ENCODE data around the gene UBQLN4.

UBQLN4 gene

GRCh38 chr1:156019946-156020292 is 33.7 kb downstream of the UBQLN4 start:
- DNase-seq (ENCODE audit: low read depth in 3 of 3): no peak

GRCh38 chr1:156014829-156015228 is 38.8 kb downstream of the UBQLN4 start:
- DNase-seq (ENCODE audit: low read depth in 3 of 3): no peak

DNA sequence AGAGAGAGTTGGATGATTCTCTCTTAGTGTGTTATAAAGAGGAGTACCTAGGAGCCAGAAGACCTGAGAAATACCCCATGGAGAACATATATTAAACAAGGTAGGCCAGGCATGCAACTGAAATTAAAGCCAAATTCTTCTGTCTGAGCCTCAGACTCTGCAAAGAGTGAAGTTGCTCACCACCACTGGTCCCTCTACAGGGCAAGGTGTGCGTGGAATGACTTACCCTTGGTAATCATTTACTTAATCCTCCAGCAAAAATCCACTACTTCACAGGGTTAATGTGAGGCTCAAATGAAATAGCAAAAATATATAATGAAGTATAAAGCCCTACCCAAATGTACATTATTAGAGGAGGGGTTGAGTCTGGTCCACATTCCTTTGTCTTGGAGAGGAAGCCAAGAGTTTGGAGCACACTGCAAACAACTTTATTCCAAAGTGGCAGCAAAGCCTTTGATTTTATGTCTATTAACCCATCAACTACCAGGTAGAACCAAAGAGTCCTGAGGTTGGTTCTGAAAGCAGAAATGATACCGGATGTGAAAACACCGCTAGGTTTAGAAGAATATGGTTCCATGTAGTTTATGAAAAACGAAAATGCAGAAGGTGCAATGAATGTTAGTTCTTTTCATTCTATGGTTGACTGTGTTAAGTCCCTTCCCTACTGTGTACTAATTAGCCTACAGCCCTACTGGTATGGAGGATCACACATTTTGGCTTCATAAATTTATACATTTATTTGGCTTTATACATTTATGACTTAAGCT is 41.4 kb downstream of the UBQLN4 start:
- DNase-seq (ENCODE audit: low read depth in 3 of 3): no peak

- no peak for DNase-seq (ENCODE audit: low read depth in 3 of 3)
Observed at GRCh38 chr1:156009404-156009803, 44.2 kb downstream of the UBQLN4 start.

GRCh38 chr1:156006666-156007376 is 46.8 kb downstream of the UBQLN4 start:
- no peak for DNase-seq (ENCODE audit: low read depth in 3 of 3)

DNA sequence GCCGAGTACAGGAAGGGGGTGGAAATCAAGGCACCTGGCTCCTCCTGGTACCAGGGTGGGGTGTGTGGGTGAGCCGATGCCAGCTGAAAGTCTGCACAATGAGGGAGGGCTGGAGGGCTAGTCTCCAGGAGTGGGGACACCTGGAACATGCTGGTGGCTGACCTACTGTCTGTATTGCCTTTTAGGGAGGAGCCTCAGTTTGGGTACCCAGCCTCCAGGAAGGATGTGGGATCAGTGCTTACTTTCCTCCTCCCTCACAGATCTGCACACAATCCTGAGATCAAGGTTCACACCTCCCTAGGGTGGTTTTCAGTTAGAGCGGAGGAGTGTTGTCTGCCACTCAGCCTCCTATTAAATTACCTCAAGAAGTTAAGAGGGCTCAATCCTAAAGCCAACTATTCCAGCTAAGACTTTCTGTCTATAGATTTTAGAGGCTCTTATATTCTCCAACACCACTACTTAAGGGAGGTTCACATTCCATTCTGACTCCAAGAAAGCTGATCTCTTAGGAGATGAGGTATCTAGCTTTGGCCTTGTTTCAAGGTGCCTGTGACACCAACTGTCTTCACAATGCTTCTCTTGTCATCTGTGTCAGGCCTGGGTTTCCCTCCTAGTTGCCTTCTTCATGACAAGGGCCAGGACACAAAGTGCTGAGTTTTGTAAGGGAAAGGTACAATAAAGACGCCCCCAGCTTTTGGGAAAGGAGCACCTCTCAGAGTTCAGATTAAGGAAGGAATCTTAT is 48.6 kb downstream of the UBQLN4 start:
- no peak for DNase-seq (ENCODE audit: low read depth in 3 of 3)

DNA sequence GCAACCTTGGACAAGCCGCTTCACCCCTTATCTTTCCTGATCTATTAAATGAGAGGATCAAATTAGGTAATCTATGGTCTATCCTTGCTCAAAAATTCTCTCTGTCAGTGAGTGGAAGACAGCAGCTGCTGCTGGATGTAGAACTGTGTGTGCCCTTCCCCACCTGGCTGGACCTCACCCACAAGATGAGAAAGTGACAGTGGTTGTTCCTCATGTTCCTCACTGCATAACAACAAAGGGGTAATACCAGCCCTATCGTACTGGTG is 49.7 kb downstream of the UBQLN4 start:
- no peak for DNase-seq (ENCODE audit: low read depth in 3 of 3)

GRCh38 chr1:156002188-156002911 is 51.2 kb downstream of the UBQLN4 start:
- DNase-seq (ENCODE audit: low read depth in 3 of 3): no peak

DNA sequence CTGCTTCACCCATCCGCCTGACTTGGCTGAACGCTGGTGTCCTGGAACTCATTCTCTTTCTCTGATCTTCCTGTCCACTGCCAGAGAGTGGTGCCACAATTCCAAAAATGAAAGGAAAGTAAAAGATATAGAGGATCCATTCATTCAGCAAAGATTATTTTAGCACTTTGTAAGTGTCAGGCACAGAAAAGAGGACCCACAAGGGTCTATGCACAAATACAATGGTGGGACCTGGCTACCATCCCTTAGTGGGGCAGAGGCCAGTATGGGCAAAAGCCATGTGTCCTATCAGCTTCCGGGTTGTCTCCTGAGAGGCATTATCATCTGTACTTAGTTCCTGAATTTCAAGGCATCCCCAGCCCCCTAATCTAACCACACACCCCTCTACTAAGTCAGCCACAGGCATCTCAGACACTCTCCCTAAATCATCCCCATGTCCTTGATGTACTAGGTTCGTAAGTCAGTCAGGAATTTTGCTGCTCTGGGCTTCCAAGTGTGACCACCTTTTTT is 51.9 kb downstream of the UBQLN4 start:
- DNase-seq (ENCODE audit: low read depth in 3 of 3): no peak

DNA sequence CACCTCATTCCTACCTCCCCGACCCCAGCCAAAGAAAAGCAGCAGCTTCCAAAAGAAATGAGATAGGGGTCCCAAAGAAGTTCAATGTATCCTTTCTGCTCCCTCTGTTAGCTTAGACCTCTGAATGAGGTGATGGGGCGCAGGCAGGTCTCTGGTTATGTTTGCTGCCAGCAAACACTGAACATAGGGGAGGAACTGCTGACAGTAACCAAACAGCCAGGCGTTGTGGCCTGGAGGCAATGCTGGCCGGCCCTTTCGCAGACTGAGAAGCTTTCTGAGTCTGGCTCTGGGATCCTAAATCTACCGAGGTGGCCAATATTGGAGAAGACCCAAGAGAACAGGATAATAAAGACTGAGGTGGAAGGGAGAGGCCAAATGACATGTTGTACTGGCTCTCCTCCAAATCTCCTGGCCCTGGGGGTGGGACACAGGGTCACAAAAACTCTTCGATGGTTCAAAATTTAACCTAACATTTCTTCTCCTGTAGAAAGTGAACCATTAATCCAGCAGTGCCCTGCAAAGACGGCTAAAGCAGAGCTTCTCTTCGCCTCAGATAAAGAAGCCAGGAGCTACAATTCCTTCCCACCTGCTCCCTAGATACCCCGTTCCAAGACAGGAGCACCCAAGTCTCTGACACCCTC is 52.5 kb downstream of the UBQLN4 start:
- DNase-seq (ENCODE audit: low read depth in 3 of 3): no peak

- no peak for DNase-seq (ENCODE audit: low read depth in 3 of 3)
Observed at GRCh38 chr1:155999964-156000363, 53.6 kb downstream of the UBQLN4 start.

DNA sequence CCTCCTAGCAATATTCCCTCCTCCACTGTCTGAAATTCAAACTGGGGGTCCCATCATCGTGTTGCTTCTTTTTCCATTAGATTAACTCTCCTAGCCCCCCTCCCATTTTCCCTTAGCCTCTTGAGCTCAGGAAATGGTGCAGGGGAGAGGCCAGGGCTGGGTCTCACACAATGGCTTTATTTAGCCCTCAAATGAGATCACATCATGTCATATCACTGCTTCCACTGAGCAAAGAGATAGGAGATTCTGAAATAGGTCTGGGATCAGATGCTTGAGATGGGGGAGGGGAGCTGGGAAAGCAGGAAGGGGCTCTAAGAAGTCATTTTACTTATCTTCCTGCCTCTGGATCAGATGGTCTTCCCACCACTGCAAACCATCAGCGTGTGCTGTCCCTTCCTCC is 57.4 kb downstream of the UBQLN4 start:
- DNase-seq (ENCODE audit: low read depth in 3 of 3): no peak

DNA sequence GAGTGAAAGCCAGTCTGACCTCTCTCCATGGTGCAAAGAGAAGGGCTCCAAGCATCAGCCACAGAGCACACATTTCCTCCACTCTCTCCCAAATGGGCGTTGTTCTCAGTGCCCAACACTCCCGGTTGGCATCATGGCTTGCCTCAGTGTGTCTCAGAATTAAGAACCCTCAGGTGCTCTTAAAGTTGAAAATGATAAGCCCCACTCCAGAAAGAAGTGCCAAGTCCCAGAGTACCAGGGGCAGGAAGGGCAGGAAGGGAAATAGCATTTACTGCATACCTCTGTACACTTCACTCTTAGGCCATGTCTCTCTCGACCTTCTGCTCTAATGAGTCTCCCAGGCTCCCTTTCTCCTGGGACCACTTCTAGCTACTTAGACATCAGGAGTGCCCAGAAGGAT is 60.0 kb downstream of the UBQLN4 start:
- no peak for DNase-seq (ENCODE audit: low read depth in 3 of 3)

DNA sequence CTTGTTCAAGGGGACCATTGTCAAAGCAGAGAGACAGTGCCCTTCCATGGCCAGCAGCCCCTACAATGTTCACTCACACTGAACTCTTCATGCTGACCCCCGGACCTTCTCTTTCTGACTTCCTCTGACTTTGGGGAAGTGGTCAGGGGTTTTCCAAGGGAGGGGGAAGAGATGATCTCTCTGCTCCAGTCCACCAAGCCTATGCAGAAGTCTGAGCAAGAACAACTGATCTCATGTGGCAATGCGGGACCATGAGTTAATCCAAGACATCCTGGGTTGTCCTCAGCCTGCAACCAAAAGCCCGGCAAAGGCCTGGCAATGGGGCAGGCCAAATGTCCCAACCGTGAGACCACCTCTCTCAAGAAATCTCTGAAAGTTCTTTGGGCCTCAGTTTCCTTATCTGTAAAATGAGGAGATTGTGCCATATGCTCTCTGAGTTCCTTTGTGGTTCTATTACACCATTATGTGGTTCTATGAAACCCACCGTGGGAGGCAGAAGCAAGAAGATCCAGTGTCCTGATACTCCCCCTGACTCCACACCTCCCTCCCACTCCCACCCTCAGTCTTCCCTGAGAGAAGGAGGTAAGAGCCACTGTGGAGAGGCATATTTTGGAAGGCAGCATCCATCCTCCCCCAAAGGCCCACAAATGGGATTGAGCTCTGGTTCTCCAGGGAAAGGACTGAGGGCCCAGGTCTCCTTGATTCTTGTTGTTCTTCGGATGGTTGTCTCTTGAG is 63.4 kb downstream of the UBQLN4 start:
- DNase-seq (ENCODE audit: low read depth in 3 of 3): no peak

DNA sequence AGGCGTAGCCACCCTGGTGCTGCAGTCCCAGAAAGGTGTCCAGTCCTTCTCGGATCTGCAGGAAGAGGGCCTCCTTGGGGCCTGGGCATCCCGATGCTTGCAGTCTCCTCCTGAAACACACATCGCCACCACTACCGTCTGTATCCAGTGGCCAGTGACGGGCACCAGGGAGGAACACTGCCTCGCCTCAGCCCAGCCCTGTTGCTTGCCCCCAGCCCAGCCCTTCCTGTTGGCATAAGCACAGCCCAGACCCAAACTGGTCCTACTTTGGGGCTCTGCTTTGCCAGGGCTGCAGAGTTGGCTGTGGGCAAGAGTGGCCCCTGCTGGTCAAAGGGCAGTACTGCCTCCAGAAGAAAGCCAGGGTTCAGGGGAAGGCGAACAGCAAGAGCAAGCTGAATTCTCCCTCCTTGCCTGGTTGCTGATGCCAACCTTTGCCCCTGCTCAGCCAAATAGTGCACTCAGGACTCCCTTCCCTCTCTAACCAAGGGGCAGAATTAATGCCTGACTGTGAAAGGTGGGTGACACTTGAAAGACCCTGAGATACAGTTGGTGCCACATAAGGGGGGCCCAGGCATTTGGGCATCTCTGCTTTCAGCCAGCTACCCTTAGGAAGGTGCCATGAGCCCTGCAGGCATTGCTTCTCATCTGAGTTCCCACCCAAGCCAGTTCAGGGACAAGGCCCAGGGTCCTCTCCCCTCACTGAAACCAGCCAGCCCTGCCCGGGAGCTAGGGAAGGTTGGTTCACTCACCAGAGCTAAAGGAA is 64.2 kb downstream of the UBQLN4 start:
- DNase-seq (ENCODE audit: low read depth in 3 of 3): peak; percentile 53 to 65 (median 64)

Measured in stimulated activated CD4-positive, alpha-beta T cell treated with anti-CD3 and anti-CD28 coated beads, TNF-alpha, amount 100 ng/mL, for 4 hours (primary cell).